Endometrial microvascular endothelial cells (primary cell): Measurements from ENCODE around the gene TSPYL1. TPM values are rescaled to one million over a fixed set of nuclear protein-coding genes. Genes with fewer than 3 reads are reported as not detected.

Experiments used
- in situ Hi-C: cut with HindIII; loops from 2 replicates; pipeline ENCODE4 v1.10.0; 2017; ENCODE audit warnings: low sequenced_read_pairs, low pct_unique_long_range_greater_than_20kb; ENCODE audit errors: inconsistent ontology term
- total RNA-seq: library from RNA; depleted of rRNA; stranded (reverse); fragments of >200 nt; gene quantifications from one replicate; pipeline ENCODE4 v1.2.3, GENCODE V29; 2015; ENCODE audit errors: inconsistent ontology term

TSPYL1 gene
- total RNA-seq, 1 donor from 2014 or later = 59.1 TPM

DNA sequence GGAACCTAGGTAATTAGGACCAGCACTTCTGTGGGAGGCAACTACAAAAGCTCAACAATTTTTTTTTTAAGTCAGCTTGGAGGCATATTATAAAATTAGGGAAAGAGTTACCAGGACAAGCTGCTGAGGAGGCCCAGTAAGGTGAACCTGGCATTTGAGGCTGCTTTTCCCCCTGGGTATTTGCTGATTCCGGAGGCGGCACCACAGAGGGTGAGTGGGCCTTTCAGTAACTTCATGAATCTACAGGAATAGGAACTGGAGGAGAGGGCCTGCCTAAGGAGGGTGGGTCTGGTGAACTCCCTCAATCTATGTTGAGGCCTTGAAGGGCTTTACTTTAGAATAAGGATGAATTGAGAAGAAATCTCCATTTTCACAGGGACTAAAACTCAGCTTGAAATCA is 40.5 kb downstream of the TSPYL1 start:
- in situ Hi-C loops = no loop called here

DNA sequence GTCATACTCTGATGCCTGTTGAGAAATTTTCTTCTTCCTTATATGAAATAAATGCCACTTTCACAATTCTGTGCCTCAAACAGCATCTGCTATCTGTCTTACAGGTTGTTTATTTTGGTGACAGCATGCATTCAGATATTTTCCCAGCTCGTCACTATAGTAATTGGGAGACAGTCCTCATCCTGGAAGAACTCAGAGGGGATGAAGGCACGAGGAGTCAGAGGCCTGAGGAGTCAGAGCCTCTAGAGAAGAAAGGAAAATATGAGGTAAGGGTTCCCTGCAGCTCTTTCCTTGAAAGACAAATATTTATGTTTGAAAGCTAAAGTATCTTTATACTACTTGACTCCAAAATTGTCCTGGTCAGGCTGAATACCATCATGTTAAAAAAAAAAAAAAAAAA is 41.6 kb downstream of the TSPYL1 start:
- in situ Hi-C loops = no loop called here

DNA sequence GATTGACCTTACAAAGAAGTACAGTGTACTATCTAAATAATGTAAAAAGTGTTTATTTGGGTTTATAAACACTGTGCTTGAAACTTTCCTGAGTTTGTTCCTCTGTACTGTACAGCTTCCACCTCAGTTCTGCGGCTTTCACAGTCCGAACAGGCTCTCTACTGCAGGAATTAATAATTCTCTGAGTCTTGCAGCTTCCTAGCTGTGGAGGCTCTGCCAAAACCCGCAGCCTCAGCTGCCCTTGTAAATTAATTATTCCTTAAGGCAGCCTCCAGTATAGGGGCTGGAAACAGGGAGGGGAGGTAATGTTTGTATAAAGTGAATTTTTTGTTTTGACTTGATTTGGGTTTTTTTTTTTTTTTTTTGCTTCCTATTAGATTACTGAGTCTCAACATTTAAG is 45.0 kb downstream of the TSPYL1 start:
- in situ Hi-C loops = no loop called here

DNA sequence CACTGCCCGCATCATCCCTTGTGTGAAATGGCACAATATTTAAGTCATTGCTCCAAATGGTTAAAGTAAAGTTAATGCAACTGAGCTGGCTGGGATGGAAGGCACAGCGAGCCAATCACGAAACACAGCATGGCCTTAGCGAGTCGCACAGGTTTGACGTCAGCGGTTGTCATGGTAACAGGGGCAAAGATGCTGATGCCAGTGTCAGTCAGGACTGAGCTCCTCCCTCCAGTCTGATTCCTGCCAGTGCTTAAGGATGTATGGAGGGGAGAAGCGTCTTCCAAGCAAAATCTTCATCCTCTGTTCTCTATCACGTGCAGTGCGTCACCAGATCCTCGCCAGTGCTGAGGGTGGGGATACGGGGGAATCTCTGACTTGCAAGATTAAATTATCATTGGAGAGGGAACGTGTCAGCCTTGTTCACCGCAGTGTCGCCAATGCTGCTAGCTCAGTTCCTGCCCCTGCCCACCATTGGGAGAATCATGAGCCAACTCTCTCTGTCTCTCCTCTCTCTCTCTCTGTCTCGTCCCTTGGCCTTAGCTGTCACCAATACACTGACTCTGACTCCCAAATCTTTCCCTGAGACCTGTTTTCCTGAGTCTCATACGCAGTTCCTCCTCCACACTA is 50.3 kb downstream of the TSPYL1 start:
- in situ Hi-C loops = no loop called here

Other genes starting within 250 kb of the TSPYL1 start
- gene FRK, start 219.0 kb downstream of the TSPYL1 start, total RNA-seq = not detected
- gene NT5DC1, start 179.1 kb downstream of the TSPYL1 start, total RNA-seq = 9.7 TPM
- gene COL10A1, start 153.8 kb downstream of the TSPYL1 start, total RNA-seq = not detected
- gene TSPYL4, start 25.9 kb downstream of the TSPYL1 start, total RNA-seq = 21.4 TPM
- gene DSE, start 91.0 kb upstream of the TSPYL1 start, total RNA-seq = 10.0 TPM
- gene CALHM6, start 181.4 kb upstream of the TSPYL1 start, total RNA-seq = not detected
- gene CALHM5, start 231.7 kb upstream of the TSPYL1 start, total RNA-seq = 3.3 TPM